ENCODE data around the gene PCARE. TPM values are rescaled to one million over a fixed set of nuclear protein-coding genes. Genes with fewer than 3 reads are reported as not detected.

Gene PCARE
- total and polyA plus RNA-seq, 2 donors (not counting 1 experiment from before 2014, with no cell fraction given), result not detected

DNA sequence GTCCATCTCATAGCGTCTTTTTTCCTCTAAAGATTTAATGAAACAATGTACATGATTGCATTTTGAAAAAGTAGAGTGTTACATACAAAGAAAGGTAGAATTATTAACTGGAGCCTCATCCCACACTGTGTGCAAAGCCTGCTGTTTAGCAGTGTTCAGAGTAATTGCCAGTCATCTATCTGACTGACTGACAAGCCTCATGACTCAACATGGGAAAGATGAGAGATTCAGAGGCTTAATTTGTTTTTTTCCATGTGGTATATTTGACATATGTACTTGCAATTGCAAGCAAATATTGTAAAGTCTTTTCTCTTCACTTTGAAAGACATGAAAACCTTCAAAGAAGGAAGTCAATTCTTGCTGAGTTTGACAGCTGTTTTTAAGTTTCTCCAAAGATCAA is 14.7 kb downstream of the PCARE start:
- H4K20me1 ChIP-seq (ENCODE audit: control insufficient read depth, insufficient read depth, low read length, poor library complexity, severe bottlenecking), result no peaks in the 10 kb centered on the region
- no peaks in the 10 kb centered on the region for H3K36me3 ChIP-seq (replicated peaks in 1 of 2; ENCODE audit: control extremely low read depth in 1 of 2, control insufficient read depth in 1 of 2, extremely low read depth in 1 of 2, insufficient read depth in 2 of 2, low read length in 1 of 2)
- Mint-ChIP-seq H3K27ac (no peak overlapping the region), H3K27me3 (no peaks in the 10 kb centered on the region), H3K4me1 (no peaks in the 10 kb centered on the region), H3K4me3 (no peak overlapping the region), H3K9me3 (ENCODE audit: insufficient read depth) (no peaks in the 10 kb centered on the region)
- ATAC-seq (ENCODE audit: low read depth), result no peak
- DNase-seq, result no peak
- H3K4me1 ChIP-seq (ENCODE audit: control insufficient read depth in 2 of 2, insufficient read depth in 2 of 2, low read length in 2 of 2), result no peaks in the 10 kb centered on the region
- intact Hi-C loops (cut with micrococcal nuclease), result no loop called here
- TF ChIP-seq EZH2 (IDR thresholded peaks at IDR 0.05; ENCODE audit: borderline replicate concordance, insufficient read depth, low read depth, low read length, poor library complexity, severe bottlenecking), result no peak
- TF ChIP-seq, protein P1, sequence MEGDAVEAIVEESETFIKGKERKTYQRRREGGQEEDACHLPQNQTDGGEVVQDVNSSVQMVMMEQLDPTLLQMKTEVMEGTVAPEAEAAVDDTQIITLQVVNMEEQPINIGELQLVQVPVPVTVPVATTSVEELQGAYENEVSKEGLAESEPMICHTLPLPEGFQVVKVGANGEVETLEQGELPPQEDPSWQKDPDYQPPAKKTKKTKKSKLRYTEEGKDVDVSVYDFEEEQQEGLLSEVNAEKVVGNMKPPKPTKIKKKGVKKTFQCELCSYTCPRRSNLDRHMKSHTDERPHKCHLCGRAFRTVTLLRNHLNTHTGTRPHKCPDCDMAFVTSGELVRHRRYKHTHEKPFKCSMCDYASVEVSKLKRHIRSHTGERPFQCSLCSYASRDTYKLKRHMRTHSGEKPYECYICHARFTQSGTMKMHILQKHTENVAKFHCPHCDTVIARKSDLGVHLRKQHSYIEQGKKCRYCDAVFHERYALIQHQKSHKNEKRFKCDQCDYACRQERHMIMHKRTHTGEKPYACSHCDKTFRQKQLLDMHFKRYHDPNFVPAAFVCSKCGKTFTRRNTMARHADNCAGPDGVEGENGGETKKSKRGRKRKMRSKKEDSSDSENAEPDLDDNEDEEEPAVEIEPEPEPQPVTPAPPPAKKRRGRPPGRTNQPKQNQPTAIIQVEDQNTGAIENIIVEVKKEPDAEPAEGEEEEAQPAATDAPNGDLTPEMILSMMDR (IDR thresholded peaks at IDR 0.05), result no peak
- H3K4me3 ChIP-seq (ENCODE audit: control extremely low read depth in 1 of 5, extremely low read depth in 1 of 5, insufficient read depth in 1 of 5, low read depth in 2 of 5, low read length in 4 of 5), result no peak overlapping the region
- WGBS (ENCODE audit: insufficient coverage), result no CpG with 5 or more reads among the region's 1 CpG
- H3K79me2 ChIP-seq (ENCODE audit: control insufficient read depth, insufficient read depth, low read length), result no peaks in the 10 kb centered on the region
- H2AFZ ChIP-seq (ENCODE audit: insufficient read depth, low read depth, low read length, poor library complexity, severe bottlenecking), result no peak overlapping the region
- no peaks in the 10 kb centered on the region for H3K9me3 ChIP-seq (ENCODE audit: control extremely low read depth in 1 of 3, control insufficient read depth in 2 of 3, insufficient read depth in 1 of 3, low read length in 2 of 3)
- H3K27me3 ChIP-seq (replicated peaks in 1 of 4; ENCODE audit: control extremely low read depth in 1 of 4, control insufficient read depth in 3 of 4, insufficient read depth in 4 of 4, low read length in 3 of 4), result no peaks in the 10 kb centered on the region
- ChIA-PET CTCF (no interaction called here), POLR2A (no interaction called here)
- H3K4me2 ChIP-seq (replicated peaks; ENCODE audit: low read depth, low read length, poor library complexity, severe bottlenecking), result no peak overlapping the region
- no peak overlapping the region for H3K27ac ChIP-seq (ENCODE audit: low read length in 2 of 2)
- no peak overlapping the region for H3K9ac ChIP-seq (ENCODE audit: low read length)

DNA sequence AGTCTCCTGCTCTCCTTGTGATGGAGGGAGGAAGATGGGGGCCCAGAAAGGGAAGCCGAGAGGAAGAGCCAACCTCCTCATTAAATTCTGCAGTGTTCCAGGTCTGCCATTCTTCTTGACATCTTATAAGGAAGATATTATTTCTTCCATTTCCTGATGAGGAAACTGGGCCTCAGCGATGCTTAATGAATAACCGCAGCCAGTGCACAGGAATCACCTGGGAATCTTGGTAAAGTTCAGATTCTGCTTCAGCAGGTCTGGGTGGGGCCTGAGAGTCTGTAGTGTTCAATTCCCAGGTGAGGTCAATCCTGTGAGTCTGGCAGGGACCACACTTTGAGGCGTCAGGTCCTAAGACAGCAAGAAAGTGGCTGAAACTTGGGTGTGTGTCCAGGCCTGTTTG is 17.3 kb downstream of the PCARE start:
- no peak for ATAC-seq (ENCODE audit: low read depth)
- no peaks in the 10 kb centered on the region for H3K36me3 ChIP-seq (replicated peaks in 1 of 2; ENCODE audit: control extremely low read depth in 1 of 2, control insufficient read depth in 1 of 2, extremely low read depth in 1 of 2, insufficient read depth in 2 of 2, low read length in 1 of 2)
- POLR2A ChIA-PET, result no interaction called here

More for the DNA sequence above, 17.3 kb downstream of the PCARE start:
- TF ChIP-seq EZH2 (IDR thresholded peaks at IDR 0.05; ENCODE audit: borderline replicate concordance, insufficient read depth, low read depth, low read length, poor library complexity, severe bottlenecking), result no peak
- TF ChIP-seq, protein P1 (IDR thresholded peaks at IDR 0.05), result no peak
- H3K4me1 Mint-ChIP-seq, result no peaks in the 10 kb centered on the region
- 100% methylated on average over 3 of the region's 4 CpGs for WGBS (ENCODE audit: insufficient coverage)
- H3K4me3 ChIP-seq (ENCODE audit: control extremely low read depth in 1 of 5, extremely low read depth in 1 of 5, insufficient read depth in 1 of 5, low read depth in 2 of 5, low read length in 4 of 5), result no peak overlapping the region
- no peaks in the 10 kb centered on the region for H3K27me3 ChIP-seq (replicated peaks in 1 of 4; ENCODE audit: control extremely low read depth in 1 of 4, control insufficient read depth in 3 of 4, insufficient read depth in 4 of 4, low read length in 3 of 4)
- H3K79me2 ChIP-seq (ENCODE audit: control insufficient read depth, insufficient read depth, low read length), result no peaks in the 10 kb centered on the region
- no peak overlapping the region for H3K4me2 ChIP-seq (replicated peaks; ENCODE audit: low read depth, low read length, poor library complexity, severe bottlenecking)
- no peaks in the 10 kb centered on the region for H3K27me3 Mint-ChIP-seq
- no peak overlapping the region for H3K27ac ChIP-seq (ENCODE audit: low read length in 2 of 2)
- H2AFZ ChIP-seq (ENCODE audit: insufficient read depth, low read depth, low read length, poor library complexity, severe bottlenecking), result no peak overlapping the region
- no peak overlapping the region for H3K9ac ChIP-seq (ENCODE audit: low read length)
- intact Hi-C loops (cut with micrococcal nuclease), result no loop called here
- H3K4me1 ChIP-seq (ENCODE audit: control insufficient read depth in 2 of 2, insufficient read depth in 2 of 2, low read length in 2 of 2), result no peaks in the 10 kb centered on the region
- DNase-seq, result no peak
- no peaks in the 10 kb centered on the region for H3K9me3 Mint-ChIP-seq (ENCODE audit: insufficient read depth)
- H3K9me3 ChIP-seq (ENCODE audit: control extremely low read depth in 1 of 3, control insufficient read depth in 2 of 3, insufficient read depth in 1 of 3, low read length in 2 of 3), result no peaks in the 10 kb centered on the region
- no peaks in the 10 kb centered on the region for H4K20me1 ChIP-seq (ENCODE audit: control insufficient read depth, insufficient read depth, low read length, poor library complexity, severe bottlenecking)
- no peak overlapping the region for H3K27ac Mint-ChIP-seq
- H3K4me3 Mint-ChIP-seq, result no peak overlapping the region
- CTCF ChIA-PET, result no interaction called here

All from B cell (primary cell).